Thyroid gland (tissue), 4 donors: ENCODE measurements around the gene TOR4A.

Source experiments
- CTCF ChIP-seq, 6 experiments: fragments of 200-600 bp in 3 of 6; fragments of 450-650 bp in 3 of 6; sonication (generic) in 3 of 6; IDR thresholded peaks; one replicate each; pipeline ENCODE4 v1.5.1; 2016 to 2019; ENCODE audit warnings: antibody characterized with exemption in 6 of 6, mild to moderate bottlenecking in 2 of 6, inconsistent platforms in 1 of 6, moderate library complexity in 1 of 6
- POLR2A ChIP-seq, 2 donors: fragments of 450-650 bp; IDR thresholded peaks; one replicate each; pipeline ENCODE4 v1.6.1; 2017; ENCODE audit warnings: antibody characterized with exemption in 2 of 2, mild to moderate bottlenecking in 2 of 2, moderate library complexity in 1 of 2

GRCh38 chr9:137311171-137311985, 33.9 kb downstream of the TOR4A start:
- no peak for TF ChIP-seq CTCF (IDR thresholded peaks at IDR 0.05)
- no peak for TF ChIP-seq POLR2A (IDR thresholded peaks at IDR 0.05)
